ENCODE measurements around the gene SPO11.

SPO11 gene

GRCh38 chr20:57375652-57376230 is 46.1 kb downstream of the SPO11 start:
- no peak for DNase-seq (ENCODE audit: low read depth in 2 of 2)

DNA sequence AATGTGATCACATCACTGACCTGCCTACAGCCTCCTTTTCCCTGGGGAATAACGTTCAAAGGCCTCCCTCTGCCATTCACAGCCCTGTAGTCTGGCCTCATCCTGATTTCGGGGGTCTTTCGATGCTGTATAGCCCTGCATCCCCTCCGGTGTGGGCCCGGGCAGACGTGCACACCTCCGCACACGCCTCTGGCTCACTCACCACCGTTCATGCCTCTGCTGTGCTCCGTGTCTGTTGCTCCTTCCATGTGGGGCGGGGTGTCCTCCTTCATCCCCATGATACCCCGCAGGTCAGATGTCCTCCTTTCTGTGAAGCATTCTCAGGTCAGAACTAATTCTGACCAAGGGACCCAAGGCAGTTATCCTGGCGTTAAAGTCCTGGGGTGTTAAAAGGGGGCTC is 47.7 kb downstream of the SPO11 start:
- DNase-seq (ENCODE audit: low read depth in 2 of 2) = no peak

DNA sequence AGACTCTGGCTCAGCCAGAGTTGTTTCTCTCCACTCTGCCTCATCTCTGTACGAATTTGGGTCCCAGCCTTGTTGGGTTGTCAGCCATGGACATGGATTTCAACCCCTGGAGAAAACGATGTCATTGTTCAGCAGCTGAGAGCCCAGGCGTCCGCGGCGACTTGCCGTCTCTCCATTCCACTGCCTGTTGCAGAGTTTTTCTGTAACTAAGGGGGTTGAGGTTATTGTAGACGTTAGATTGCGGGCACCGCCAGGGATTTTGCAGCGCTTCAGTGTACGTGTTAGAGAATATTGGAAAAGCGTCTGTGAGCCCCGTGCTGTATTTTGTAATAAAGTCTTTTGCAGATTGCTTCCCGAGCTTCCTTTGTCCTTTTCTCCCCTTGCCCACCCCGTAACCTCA is 48.5 kb downstream of the SPO11 start:
- DNase-seq (ENCODE audit: low read depth in 2 of 2) = no peak

GRCh38 chr20:57378646-57379262 is 49.2 kb downstream of the SPO11 start:
- no peak for DNase-seq (ENCODE audit: low read depth in 2 of 2)

DNA sequence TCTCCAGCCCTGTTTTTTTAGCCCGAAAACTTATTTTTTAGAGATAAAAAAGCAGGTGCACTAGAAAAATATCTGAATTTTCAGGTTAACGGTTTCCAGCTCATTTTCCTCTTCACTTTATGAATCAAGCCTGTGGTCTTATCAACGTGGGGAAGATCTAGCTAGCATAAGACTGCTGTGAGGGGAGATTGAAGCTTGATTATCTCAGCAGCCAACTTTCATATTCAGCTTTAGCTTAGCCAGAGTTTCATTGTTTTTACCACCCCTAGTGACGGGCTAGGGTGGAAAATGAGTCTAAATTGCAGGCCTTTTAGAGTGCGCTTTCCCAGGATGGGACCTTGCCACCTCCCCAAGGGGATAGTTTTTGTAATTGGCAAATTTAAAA is 49.7 kb downstream of the SPO11 start:
- DNase-seq (ENCODE audit: low read depth in 2 of 2) = no peak

- DNase-seq (ENCODE audit: low read depth in 2 of 2) = no peak
Observed at GRCh38 chr20:57380081-57380750, 50.6 kb downstream of the SPO11 start.

GRCh38 chr20:57381596-57382503 is 52.2 kb downstream of the SPO11 start:
- peak; percentile 62 to 78 for DNase-seq (ENCODE audit: low read depth in 2 of 2)

- no peak for DNase-seq (ENCODE audit: low read depth in 2 of 2)
Observed at GRCh38 chr20:57382516-57382915, 52.9 kb downstream of the SPO11 start.

DNA sequence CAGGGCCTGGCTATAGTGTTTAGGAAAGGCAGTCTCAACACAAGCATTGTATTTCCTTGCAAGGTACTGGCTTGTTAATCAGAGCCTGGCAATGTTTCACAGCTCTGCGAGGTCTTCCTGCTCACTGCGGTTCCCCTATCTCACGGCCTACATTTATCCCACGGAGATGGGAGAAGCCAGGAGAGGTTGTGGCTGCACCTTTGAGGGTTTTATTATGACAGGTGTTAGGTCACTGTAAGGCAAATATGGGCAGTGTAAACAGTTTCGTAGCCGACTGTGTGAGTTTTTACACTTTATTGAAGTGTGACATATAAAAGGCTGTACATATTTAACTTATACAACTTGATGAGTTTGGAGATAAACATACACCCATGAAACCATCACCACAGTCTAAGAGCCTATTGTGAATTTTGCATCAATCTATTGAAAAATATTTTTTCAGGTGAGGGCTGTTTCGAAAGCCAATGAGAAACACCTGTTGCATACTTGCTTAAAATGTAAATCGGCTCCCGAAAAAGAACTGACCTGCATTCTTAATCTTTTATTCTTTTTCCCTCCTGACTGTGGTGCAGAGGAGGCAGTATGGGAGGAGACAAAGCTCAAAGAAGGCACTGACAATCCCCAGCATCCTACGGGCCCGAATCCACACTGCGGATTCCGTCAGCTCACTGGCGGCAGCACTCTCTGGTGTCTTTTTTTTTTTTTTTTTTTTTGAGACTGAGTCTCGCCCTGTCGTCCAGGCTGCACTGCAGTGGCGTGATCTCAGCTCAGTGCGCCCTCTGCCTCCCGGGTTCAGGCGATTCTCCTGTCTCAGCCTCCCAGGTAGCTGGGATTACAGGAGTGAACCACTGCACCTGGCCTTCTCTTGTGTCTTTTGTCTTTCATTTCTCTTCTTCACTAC is 54.1 kb downstream of the SPO11 start:
- no peak for DNase-seq (ENCODE audit: low read depth in 2 of 2)

DNA sequence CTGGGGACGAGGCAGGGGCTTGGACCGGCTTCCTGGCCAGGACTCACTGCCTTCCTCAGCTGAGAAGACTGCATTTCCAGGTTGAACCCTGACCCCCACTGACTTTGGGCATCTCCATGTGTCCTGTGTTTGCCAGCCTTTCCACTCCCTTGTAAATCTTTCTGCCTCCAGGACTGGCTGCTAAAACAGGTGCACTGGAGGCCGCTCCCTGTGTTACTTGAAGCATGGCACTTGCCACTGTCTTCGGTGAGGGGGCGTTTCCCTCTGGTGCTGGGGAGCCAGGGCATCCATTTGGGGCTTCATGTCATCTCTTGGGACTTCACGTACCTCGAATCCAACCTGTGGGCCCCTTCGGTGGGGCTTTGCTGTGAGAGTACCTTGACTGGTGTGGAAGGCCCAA is 54.9 kb downstream of the SPO11 start:
- no peak for DNase-seq (ENCODE audit: low read depth in 2 of 2)

- DNase-seq (ENCODE audit: low read depth in 2 of 2) = no peak
Observed at GRCh38 chr20:57384953-57385761, 55.6 kb downstream of the SPO11 start.

DNA sequence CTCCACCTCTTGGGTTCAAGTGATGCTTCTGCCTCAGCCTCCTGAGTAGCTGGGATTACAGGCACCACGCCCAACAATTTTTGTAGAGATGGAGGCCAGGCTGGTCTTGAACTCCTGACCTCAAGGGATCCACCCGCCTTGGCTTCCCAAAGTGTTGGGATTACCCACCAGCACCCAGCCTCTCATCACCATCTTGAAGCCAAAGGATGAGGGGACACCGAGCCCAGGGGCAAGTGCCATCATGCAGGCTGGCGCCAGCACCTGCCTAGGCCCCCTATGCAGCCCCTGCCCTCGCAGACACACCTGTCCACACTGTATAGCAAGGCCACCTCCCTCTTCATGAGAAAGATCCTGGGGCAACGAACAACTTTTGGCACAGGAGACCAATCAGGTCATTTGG is 56.3 kb downstream of the SPO11 start:
- no peak for DNase-seq (ENCODE audit: low read depth in 2 of 2)

GRCh38 chr20:57386762-57387161 is 57.2 kb downstream of the SPO11 start:
- no peak for DNase-seq (ENCODE audit: low read depth in 2 of 2)

GRCh38 chr20:57387463-57387862 is 57.9 kb downstream of the SPO11 start:
- no peak for DNase-seq (ENCODE audit: low read depth in 2 of 2)

GRCh38 chr20:57387945-57388371 is 58.4 kb downstream of the SPO11 start:
- DNase-seq (ENCODE audit: low read depth in 2 of 2) = no peak

DNA sequence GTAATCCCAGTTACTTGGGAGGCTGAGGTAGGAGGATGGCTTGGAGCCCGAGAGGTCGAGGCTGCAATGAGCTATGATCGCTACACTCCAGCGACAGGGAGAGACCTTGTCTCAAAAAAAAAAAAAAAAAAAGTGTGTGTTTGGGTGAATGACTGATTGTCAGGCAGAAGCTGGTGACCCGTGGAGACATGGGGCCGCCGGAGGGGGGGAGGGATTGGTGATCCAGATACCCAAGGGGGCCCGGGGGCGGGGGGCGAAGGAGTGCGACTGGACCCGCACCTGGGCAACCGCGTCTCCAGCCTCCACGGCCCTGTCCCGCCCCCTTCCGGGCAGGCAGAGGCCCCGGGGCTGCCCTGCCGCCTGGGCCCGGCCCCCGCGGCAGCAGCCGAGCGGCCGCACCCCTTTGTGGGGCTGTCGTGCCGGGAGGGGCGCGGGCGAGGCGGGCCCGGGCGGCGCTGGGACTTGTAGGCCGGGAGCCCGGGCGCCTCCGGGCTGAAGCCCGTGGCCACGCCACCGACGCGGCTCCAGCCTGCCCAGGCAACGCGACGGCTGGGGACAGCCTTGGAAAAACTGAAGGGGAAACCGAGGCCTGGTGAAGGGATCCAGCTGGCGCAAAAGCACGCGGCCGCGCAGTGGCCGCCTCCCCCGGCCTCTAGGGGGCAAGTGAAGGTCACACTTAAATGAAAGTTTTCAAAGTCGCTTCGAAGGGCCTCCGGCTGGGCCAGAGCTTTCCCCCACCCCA is 59.5 kb downstream of the SPO11 start:
- DNase-seq (ENCODE audit: low read depth in 2 of 2) = no peak

GRCh38 chr20:57389695-57390603 is 60.3 kb downstream of the SPO11 start:
- DNase-seq (ENCODE audit: low read depth in 2 of 2) = peak; percentile 56 to 62

DNA sequence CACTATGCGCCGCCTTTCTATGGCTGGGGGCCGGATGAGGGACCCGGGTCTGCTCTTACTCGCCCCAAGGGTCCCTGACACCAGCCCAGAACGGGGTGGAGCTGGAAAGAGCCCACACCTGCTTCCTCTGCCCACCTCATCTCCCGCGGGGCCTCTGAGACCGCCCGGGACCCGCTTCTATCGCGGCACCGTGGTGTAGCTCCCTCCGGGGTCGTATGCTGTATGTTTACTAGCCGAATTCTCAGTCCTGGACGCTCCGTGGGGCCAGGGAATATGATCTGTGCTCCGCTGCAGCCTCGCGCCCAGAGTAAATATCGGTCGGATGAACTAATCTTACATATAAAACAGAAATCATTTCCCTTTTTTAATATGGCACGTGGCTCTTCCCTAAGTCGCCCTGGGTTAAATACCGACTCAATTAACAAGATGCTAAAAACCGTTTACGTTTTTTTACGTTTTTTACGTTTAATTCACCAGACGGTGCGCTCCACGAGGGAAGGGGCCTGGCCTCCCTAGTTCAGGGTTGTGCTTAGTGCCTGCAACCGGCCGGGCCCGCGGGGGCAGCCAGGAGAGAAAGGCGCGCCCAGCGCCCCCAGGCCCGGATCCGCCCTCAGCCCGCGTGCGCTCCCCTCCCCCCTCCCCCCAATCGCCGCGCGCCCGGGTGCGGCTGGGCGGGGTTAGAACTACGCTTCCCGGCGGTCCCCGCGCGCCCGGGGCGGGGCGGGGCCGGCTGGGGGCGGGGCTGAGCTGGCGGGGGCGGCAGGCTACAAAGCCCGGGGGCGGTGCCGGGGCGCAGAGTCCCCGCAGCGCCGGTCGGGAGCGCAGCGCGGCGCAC is 61.2 kb downstream of the SPO11 start, which contains the start of gene RBM38:
TSS of gene RBM38 (plus strand) at position 793 of the 835 bp plus-strand sequence. CDS start 186 bp downstream, outside the sequence.
- peak; percentile 71 to 75 for DNase-seq (ENCODE audit: low read depth in 2 of 2)
